Measurements from ENCODE around the gene MACF1. TPM values are rescaled to one million over a fixed set of nuclear protein-coding genes. Genes with fewer than 3 reads are reported as not detected.

MACF1 gene
- total RNA-seq, 1 donor from 2014 or later, result 226 TPM

GRCh38 chr1:39178541-39179431 is 25.7 kb upstream of the MACF1 start:
- H3K4me3 ChIP-seq (ENCODE audit: low read length in 3 of 3), result no peak overlapping the region
- H3K27ac ChIP-seq (ENCODE audit: low read depth, low read length), result peak overlapping the region; percentile 76
- peaks cover 38 to 44% (median 42%) of the 10 kb centered on the region in 3 donors for H3K4me1 ChIP-seq (ENCODE audit: control insufficient read depth in 3 of 3, insufficient read depth in 3 of 3, low read length in 3 of 3)

GRCh38 chr1:39181311-39181710 is 23.2 kb upstream of the MACF1 start:
- peaks cover 34 to 45% (median 34%) of the 10 kb centered on the region in 3 donors for H3K4me1 ChIP-seq (ENCODE audit: control insufficient read depth in 3 of 3, insufficient read depth in 3 of 3, low read length in 3 of 3)
- no peaks in the 10 kb centered on the region for H3K27me3 ChIP-seq (ENCODE audit: control insufficient read depth in 3 of 3, insufficient read depth in 3 of 3, low read length in 3 of 3)
- no peak overlapping the region for H3K9ac ChIP-seq (ENCODE audit: low read depth in 1 of 3, low read length in 3 of 3)
- no peaks in the 10 kb centered on the region for H3K9me3 ChIP-seq (ENCODE audit: control insufficient read depth in 3 of 3, low read length in 3 of 3)
- no peak overlapping the region for H3K27ac ChIP-seq (ENCODE audit: low read depth, low read length)
- no peaks in the 10 kb centered on the region for H3K36me3 ChIP-seq (ENCODE audit: control insufficient read depth in 3 of 3, insufficient read depth in 3 of 3, low read length in 3 of 3)
- no peak overlapping the region for H3K4me3 ChIP-seq (ENCODE audit: low read length in 3 of 3)

More at GRCh38 chr1:39178541-39179431, 25.7 kb upstream of the MACF1 start:
- Histone ChIP-seq H3K36me3 (ENCODE audit: control insufficient read depth in 3 of 3, insufficient read depth in 3 of 3, low read length in 3 of 3) (no peaks in the 10 kb centered on the region), H3K9me3 (ENCODE audit: control insufficient read depth in 3 of 3, low read length in 3 of 3) (no peaks in the 10 kb centered on the region), H3K27me3 (ENCODE audit: control insufficient read depth in 3 of 3, insufficient read depth in 3 of 3, low read length in 3 of 3) (no peaks in the 10 kb centered on the region), H3K9ac (ENCODE audit: low read depth in 1 of 3, low read length in 3 of 3) (peak overlapping the region; percentile 7 to 66 (median 34))

- no peak overlapping the region for H3K9ac ChIP-seq (ENCODE audit: low read depth in 1 of 3, low read length in 3 of 3)
- no peaks in the 10 kb centered on the region for H3K27me3 ChIP-seq (ENCODE audit: control insufficient read depth in 3 of 3, insufficient read depth in 3 of 3, low read length in 3 of 3)
- H3K4me3 ChIP-seq (ENCODE audit: low read length in 3 of 3), result no peak overlapping the region
- no peaks in the 10 kb centered on the region for H3K36me3 ChIP-seq (ENCODE audit: control insufficient read depth in 3 of 3, insufficient read depth in 3 of 3, low read length in 3 of 3)
- peaks cover 26 to 39% (median 28%) of the 10 kb centered on the region in 3 donors for H3K4me1 ChIP-seq (ENCODE audit: control insufficient read depth in 3 of 3, insufficient read depth in 3 of 3, low read length in 3 of 3)
- H3K9me3 ChIP-seq (ENCODE audit: control insufficient read depth in 3 of 3, low read length in 3 of 3), result no peaks in the 10 kb centered on the region
- H3K27ac ChIP-seq (ENCODE audit: low read depth, low read length), result peak overlapping the region; percentile 80
Measured at GRCh38 chr1:39182804-39183203, 21.7 kb upstream of the MACF1 start.

- no peaks in the 10 kb centered on the region for H3K36me3 ChIP-seq (ENCODE audit: control insufficient read depth in 3 of 3, insufficient read depth in 3 of 3, low read length in 3 of 3)
- no peaks in the 10 kb centered on the region for H3K9me3 ChIP-seq (ENCODE audit: control insufficient read depth in 3 of 3, low read length in 3 of 3)
- peak overlapping the region in 1 of 3 donors; percentile 17 for H3K4me3 ChIP-seq (ENCODE audit: low read length in 3 of 3)
- H3K27ac ChIP-seq (ENCODE audit: low read depth, low read length), result peak overlapping the region; percentile 80
- H3K27me3 ChIP-seq (ENCODE audit: control insufficient read depth in 3 of 3, insufficient read depth in 3 of 3, low read length in 3 of 3), result no peaks in the 10 kb centered on the region
- H3K4me1 ChIP-seq (ENCODE audit: control insufficient read depth in 3 of 3, insufficient read depth in 3 of 3, low read length in 3 of 3), result peaks cover 18 to 30% (median 19%) of the 10 kb centered on the region in 3 donors
- no peak overlapping the region for H3K9ac ChIP-seq (ENCODE audit: low read depth in 1 of 3, low read length in 3 of 3)
Measured at GRCh38 chr1:39183503-39184353, 20.8 kb upstream of the MACF1 start.

- H3K9me3 ChIP-seq (ENCODE audit: control insufficient read depth in 3 of 3, low read length in 3 of 3), result no peaks in the 10 kb centered on the region
- no peak overlapping the region for H3K9ac ChIP-seq (ENCODE audit: low read depth in 1 of 3, low read length in 3 of 3)
- H3K4me3 ChIP-seq (ENCODE audit: low read length in 3 of 3), result no peak overlapping the region
- no peaks in the 10 kb centered on the region for H3K36me3 ChIP-seq (ENCODE audit: control insufficient read depth in 3 of 3, insufficient read depth in 3 of 3, low read length in 3 of 3)
- no peaks in the 10 kb centered on the region for H3K27me3 ChIP-seq (ENCODE audit: control insufficient read depth in 3 of 3, insufficient read depth in 3 of 3, low read length in 3 of 3)
- peak overlapping the region; percentile 80 for H3K27ac ChIP-seq (ENCODE audit: low read depth, low read length)
- peaks cover 15 to 23% (median 16%) of the 10 kb centered on the region in 3 donors for H3K4me1 ChIP-seq (ENCODE audit: control insufficient read depth in 3 of 3, insufficient read depth in 3 of 3, low read length in 3 of 3)
Measured at GRCh38 chr1:39184354-39184818, 20.1 kb upstream of the MACF1 start.

- no peaks in the 10 kb centered on the region for H3K9me3 ChIP-seq (ENCODE audit: control insufficient read depth in 3 of 3, low read length in 3 of 3)
- no peak overlapping the region for H3K9ac ChIP-seq (ENCODE audit: low read depth in 1 of 3, low read length in 3 of 3)
- H3K27me3 ChIP-seq (ENCODE audit: control insufficient read depth in 3 of 3, insufficient read depth in 3 of 3, low read length in 3 of 3), result no peaks in the 10 kb centered on the region
- no peak overlapping the region for H3K27ac ChIP-seq (ENCODE audit: low read depth, low read length)
- H3K4me1 ChIP-seq (ENCODE audit: control insufficient read depth in 3 of 3, insufficient read depth in 3 of 3, low read length in 3 of 3), result peaks cover 19 to 36% (median 27%) of the 10 kb centered on the region in 3 donors
- H3K4me3 ChIP-seq (ENCODE audit: low read length in 3 of 3), result no peak overlapping the region
- no peaks in the 10 kb centered on the region for H3K36me3 ChIP-seq (ENCODE audit: control insufficient read depth in 3 of 3, insufficient read depth in 3 of 3, low read length in 3 of 3)
Measured at GRCh38 chr1:39187275-39188046, 17.0 kb upstream of the MACF1 start.

GRCh38 chr1:39189592-39190041 is 14.9 kb upstream of the MACF1 start:
- H3K4me3 ChIP-seq (ENCODE audit: low read length in 3 of 3), result no peak overlapping the region
- H3K36me3 ChIP-seq (ENCODE audit: control insufficient read depth in 3 of 3, insufficient read depth in 3 of 3, low read length in 3 of 3), result no peaks in the 10 kb centered on the region
- no peaks in the 10 kb centered on the region for H3K27me3 ChIP-seq (ENCODE audit: control insufficient read depth in 3 of 3, insufficient read depth in 3 of 3, low read length in 3 of 3)
- H3K4me1 ChIP-seq (ENCODE audit: control insufficient read depth in 3 of 3, insufficient read depth in 3 of 3, low read length in 3 of 3), result peaks cover 5 to 22% (median 15%) of the 10 kb centered on the region in 3 donors
- H3K27ac ChIP-seq (ENCODE audit: low read depth, low read length), result no peak overlapping the region
- no peak overlapping the region for H3K9ac ChIP-seq (ENCODE audit: low read depth in 1 of 3, low read length in 3 of 3)
- no peaks in the 10 kb centered on the region for H3K9me3 ChIP-seq (ENCODE audit: control insufficient read depth in 3 of 3, low read length in 3 of 3)

- Histone ChIP-seq H3K4me1 (ENCODE audit: control insufficient read depth in 3 of 3, insufficient read depth in 3 of 3, low read length in 3 of 3) (peaks cover 5 to 24% (median 20%) of the 10 kb centered on the region in 3 donors), H3K4me3 (ENCODE audit: low read length in 3 of 3) (no peak overlapping the region), H3K27me3 (ENCODE audit: control insufficient read depth in 3 of 3, insufficient read depth in 3 of 3, low read length in 3 of 3) (no peaks in the 10 kb centered on the region), H3K27ac (ENCODE audit: low read depth, low read length) (no peak overlapping the region), H3K9me3 (ENCODE audit: control insufficient read depth in 3 of 3, low read length in 3 of 3) (no peaks in the 10 kb centered on the region), H3K9ac (ENCODE audit: low read depth in 1 of 3, low read length in 3 of 3) (no peak overlapping the region), H3K36me3 (ENCODE audit: control insufficient read depth in 3 of 3, insufficient read depth in 3 of 3, low read length in 3 of 3) (no peaks in the 10 kb centered on the region)
Measured at GRCh38 chr1:39190096-39190495, 14.4 kb upstream of the MACF1 start.

- no peaks in the 10 kb centered on the region for H3K9me3 ChIP-seq (ENCODE audit: control insufficient read depth in 3 of 3, low read length in 3 of 3)
- H3K9ac ChIP-seq (ENCODE audit: low read depth in 1 of 3, low read length in 3 of 3), result no peak overlapping the region
- no peak overlapping the region for H3K27ac ChIP-seq (ENCODE audit: low read depth, low read length)
Measured at GRCh38 chr1:39194398-39195051, 10.0 kb upstream of the MACF1 start.

More at GRCh38 chr1:39194398-39195051, 10.0 kb upstream of the MACF1 start:
- no peak overlapping the region for H3K4me3 ChIP-seq (ENCODE audit: low read length in 3 of 3)
- H3K27me3 ChIP-seq (ENCODE audit: control insufficient read depth in 3 of 3, insufficient read depth in 3 of 3, low read length in 3 of 3), result no peaks in the 10 kb centered on the region
- no peaks in the 10 kb centered on the region for H3K36me3 ChIP-seq (ENCODE audit: control insufficient read depth in 3 of 3, insufficient read depth in 3 of 3, low read length in 3 of 3)
- H3K4me1 ChIP-seq (ENCODE audit: control insufficient read depth in 3 of 3, insufficient read depth in 3 of 3, low read length in 3 of 3), result peaks cover 10 to 33% (median 21%) of the 10 kb centered on the region in 3 donors

Data from skeletal muscle tissue (tissue), 4 donors.